ENCODE measurements around the gene GPAM.
"Not testable (repeated sequence)": the region's sequence is repeated elsewhere in the genome, so short reads cannot be mapped to it uniquely, and the experiment has no call there.

Gene GPAM

DNA sequence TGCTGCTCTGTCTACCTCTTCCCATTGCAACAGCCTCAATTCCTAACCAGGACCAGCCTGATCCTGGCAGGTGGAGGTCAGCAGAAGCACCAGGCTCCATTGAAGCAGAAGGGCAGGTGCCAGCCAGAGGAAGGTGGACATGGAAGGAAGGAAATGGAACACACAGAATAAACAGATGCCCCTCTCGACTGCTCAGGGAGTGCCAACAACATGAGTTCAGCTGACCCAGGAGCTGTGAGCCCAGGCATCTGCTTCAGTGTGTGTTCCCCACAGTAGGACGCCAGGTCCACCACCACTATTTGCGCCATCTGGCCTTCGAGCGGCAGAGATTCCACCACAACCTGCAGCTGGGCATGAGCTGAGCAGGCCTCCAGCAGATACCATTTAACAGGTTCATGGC is 56.7 kb downstream of the GPAM start:
- no peak for DNase-seq

DNA sequence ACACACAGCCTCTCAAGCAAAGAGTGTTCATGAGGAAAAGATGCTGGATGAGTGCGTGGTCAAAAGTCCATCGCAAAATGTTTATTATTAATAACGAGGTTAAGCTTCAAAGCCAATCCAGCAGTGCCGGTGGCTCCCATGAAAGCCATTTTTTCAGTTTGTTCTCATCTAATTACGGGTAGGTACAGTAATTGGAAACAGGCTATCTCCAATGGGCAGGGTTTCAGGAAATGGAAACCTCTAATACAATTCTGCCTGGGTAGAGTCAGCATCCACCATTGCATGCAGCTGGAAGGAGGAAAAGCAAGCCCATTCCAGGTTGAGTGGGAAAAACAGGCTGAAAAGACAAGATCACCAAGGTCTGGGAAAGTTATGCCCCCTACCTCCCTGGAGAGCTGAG is 57.4 kb downstream of the GPAM start:
- DNase-seq: no peak

GRCh38 chr10:112124866-112125265 is 58.7 kb downstream of the GPAM start:
- no peak for DNase-seq

GRCh38 chr10:112122827-112123226 is 60.7 kb downstream of the GPAM start:
- DNase-seq: no peak

DNA sequence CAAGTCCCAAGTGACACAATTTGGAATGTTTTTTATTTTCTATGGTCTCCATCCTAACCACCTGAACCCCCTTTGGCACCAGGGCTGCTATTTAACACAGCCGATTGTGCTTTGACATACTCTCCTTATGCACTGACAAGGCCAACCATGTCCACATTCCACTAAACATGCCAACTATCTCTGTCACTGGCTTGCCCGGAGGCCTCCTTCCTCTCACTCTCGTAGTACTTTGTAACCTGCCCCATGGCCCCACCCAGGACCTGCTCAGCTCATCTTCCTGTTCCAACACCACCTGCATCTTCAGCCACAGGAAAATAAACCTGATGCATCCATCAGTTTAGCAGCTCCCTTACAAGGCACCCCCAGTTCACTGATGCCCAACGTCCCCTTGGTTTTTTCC is 63.1 kb downstream of the GPAM start:
- DNase-seq: no peak

DNA sequence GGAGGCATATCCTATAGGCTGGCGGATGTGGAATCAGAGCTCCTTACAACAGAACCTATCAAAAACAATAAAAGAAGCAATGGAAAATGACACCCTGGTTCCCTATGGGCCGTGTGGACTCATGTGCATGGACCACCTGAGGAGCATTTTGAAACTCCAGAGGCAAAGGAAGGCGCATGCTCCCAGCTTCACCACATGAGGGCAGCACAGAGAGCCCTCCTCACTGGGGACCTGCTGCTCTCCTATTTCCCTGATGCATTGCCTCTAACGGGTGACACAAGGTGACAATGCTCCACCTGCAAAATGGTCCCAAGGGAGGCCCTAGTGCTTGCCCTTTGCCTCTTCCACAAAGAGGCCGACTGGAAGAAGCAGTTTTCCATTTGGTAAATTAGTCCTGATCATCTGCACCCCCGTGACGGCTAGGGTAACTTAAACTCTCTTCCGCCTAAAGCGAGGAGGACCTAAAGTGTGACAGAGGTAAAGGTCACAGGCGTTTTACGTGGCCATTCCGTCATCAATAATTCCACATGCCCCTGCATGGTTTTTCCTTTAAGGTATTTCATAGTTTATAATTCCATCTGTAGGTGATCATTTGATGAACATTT is 67.7 kb downstream of the GPAM start:
- peak in 2 of 6 experiments; percentile 1 to 15 for DNase-seq

GRCh38 chr10:112109779-112110178 is 73.8 kb downstream of the GPAM start:
- DNase-seq: not testable (repeated sequence)
